Osteocyte (in vitro differentiated cells): Measurements from ENCODE around the gene SUPT5H. TPM values are rescaled to one million over a fixed set of nuclear protein-coding genes. Genes with fewer than 3 reads are reported as not detected.

Source experiments
- DNase-seq: peaks from one replicate; pipeline ENCODE4 v3.0.0; 2021; ENCODE audit warnings: mixed read lengths; ENCODE audit not compliant: unreplicated experiment; ENCODE audit errors: extremely low spot score
- H3K27ac Mint-ChIP-seq: one replicate; pipeline ENCODE4 v1.8.0; 2021; ENCODE audit warnings: mild to moderate bottlenecking, mixed read lengths; ENCODE audit not compliant: unreplicated experiment
- H3K27me3 Mint-ChIP-seq: one replicate; pipeline ENCODE4 v1.8.0; 2021; ENCODE audit warnings: mixed read lengths; ENCODE audit not compliant: unreplicated experiment
- H3K36me3 Mint-ChIP-seq: one replicate; pipeline ENCODE4 v1.8.0; 2021; ENCODE audit warnings: mixed read lengths; ENCODE audit not compliant: unreplicated experiment
- H3K4me1 Mint-ChIP-seq: one replicate; pipeline ENCODE4 v1.8.0; 2021; ENCODE audit warnings: mixed read lengths; ENCODE audit not compliant: unreplicated experiment
- H3K4me3 Mint-ChIP-seq: one replicate; pipeline ENCODE4 v1.8.0; 2021; ENCODE audit warnings: mild to moderate bottlenecking, moderate library complexity, mixed read lengths; ENCODE audit not compliant: unreplicated experiment
- H3K9me3 Mint-ChIP-seq: one replicate; pipeline ENCODE4 v1.8.0; 2021; ENCODE audit warnings: mixed read lengths; ENCODE audit not compliant: unreplicated experiment
- total RNA-seq: library from RNA; stranded (reverse); gene quantifications from 2 replicates; pipeline ENCODE4 v1.2.1, GENCODE V29; 2021
- TF ChIP-seq, protein P1 (sequence below): fragments of 200-600 bp; sonication (generic); IDR thresholded peaks from 2 replicates; pipeline ENCODE4 v1.5.0; 2021; ENCODE audit warnings: antibody characterized with exemption, mild to moderate bottlenecking, moderate library complexity

SUPT5H gene
- total RNA-seq, 1 donor from 2014 or later = 130 TPM

DNA sequence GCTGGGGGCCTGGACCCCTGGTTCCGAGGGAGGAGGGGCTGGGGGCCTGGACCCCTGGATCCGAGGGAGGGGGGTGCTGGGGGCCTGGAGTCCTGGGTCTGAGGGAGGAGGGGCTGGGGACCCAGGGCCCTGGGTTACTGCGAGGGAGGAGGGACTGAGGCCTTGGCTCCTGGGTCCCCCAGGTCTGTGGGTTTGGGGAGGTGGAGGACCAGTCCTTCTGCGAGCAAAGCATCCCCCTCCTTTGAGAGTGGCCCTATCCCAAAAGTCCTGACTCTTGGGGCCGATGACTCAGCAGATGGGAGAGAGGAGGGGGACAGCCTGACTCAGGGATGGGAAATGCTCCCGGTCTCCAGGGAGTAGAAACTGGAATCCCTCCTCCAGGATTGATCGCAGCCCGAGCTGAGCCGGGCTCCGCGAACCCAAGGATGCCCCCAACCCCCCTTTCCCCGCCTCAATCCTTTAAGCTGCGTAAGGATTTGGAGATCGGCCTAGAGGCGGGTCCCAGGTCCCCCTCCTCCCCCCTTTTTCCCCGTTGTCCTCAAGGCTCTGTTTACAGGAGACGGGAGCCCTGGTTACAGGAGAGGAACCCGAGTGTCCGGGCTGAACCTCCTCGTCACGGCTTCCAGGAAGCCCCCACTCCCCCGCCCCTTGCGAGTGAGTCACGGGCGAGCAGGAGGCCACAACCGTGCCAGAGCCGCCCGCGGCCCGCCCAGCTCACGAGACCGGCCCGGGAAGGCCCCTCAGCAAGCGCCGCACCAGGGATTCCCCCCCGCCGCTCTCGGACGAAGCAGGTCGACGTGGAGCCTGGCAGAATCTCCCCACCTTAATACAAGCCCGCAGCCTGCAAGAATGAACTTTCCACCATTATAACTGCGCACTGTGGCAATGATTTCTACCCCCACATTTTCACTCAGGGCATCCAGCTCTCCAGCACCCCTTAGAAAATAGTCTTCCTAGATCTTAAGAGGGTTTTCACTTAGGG is 41.8 kb upstream of the SUPT5H start:
- Mint-ChIP-seq H3K27me3 (no peaks in the 10 kb centered on the region), H3K27ac (peak overlapping the region; percentile 100), H3K9me3 (no peaks in the 10 kb centered on the region), H3K4me3 (peak overlapping the region; percentile 82), H3K36me3 (peaks cover 9% of the 10 kb centered on the region), H3K4me1 (peaks cover 52% of the 10 kb centered on the region)
- DNase-seq = peak; percentile 99
- TF ChIP-seq, protein P1, sequence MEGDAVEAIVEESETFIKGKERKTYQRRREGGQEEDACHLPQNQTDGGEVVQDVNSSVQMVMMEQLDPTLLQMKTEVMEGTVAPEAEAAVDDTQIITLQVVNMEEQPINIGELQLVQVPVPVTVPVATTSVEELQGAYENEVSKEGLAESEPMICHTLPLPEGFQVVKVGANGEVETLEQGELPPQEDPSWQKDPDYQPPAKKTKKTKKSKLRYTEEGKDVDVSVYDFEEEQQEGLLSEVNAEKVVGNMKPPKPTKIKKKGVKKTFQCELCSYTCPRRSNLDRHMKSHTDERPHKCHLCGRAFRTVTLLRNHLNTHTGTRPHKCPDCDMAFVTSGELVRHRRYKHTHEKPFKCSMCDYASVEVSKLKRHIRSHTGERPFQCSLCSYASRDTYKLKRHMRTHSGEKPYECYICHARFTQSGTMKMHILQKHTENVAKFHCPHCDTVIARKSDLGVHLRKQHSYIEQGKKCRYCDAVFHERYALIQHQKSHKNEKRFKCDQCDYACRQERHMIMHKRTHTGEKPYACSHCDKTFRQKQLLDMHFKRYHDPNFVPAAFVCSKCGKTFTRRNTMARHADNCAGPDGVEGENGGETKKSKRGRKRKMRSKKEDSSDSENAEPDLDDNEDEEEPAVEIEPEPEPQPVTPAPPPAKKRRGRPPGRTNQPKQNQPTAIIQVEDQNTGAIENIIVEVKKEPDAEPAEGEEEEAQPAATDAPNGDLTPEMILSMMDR = no peak

DNA sequence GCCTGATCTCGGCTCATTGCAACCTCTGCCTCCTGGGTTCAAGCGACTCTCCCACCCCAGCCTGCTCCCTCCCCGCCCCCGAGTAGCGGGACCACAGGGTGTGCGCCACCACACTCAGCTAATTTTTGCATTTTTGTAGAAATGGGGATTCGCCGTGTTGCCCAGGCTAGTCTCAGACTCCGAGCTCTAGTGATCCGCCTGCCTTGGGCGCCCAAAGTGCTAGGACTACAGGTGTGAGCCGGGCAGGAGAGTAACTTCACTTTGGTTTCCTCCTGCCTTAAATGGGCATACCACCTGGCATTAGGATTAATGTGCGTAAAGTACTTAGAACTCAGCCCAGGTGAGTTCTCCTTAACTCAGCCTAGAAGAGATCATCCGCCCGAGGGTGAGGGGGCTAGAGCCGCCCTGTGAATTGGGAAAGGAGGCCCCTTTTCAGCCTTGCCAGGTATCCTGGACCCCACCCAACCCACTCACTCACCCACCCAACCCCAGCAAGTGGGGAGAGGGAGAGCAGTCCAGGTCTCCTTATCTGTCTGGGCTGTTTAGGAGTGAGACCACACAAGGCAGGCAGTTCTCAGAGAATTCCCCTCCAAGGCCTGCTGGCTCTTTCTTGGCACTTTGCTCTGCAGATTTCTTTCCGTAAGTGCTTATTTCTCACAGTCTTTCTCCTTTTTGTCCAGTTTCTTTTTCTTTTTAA is 40.0 kb upstream of the SUPT5H start:
- H3K4me1 Mint-ChIP-seq = peaks cover 58% of the 10 kb centered on the region
- H3K27ac Mint-ChIP-seq = peak overlapping the region; percentile 100
- no peaks in the 10 kb centered on the region for H3K9me3 Mint-ChIP-seq
- H3K36me3 Mint-ChIP-seq = peaks cover 13% of the 10 kb centered on the region
- TF ChIP-seq, protein P1 = no peak
- peak overlapping the region; percentile 14 for H3K4me3 Mint-ChIP-seq
- no peaks in the 10 kb centered on the region for H3K27me3 Mint-ChIP-seq
- no peak for DNase-seq

DNA sequence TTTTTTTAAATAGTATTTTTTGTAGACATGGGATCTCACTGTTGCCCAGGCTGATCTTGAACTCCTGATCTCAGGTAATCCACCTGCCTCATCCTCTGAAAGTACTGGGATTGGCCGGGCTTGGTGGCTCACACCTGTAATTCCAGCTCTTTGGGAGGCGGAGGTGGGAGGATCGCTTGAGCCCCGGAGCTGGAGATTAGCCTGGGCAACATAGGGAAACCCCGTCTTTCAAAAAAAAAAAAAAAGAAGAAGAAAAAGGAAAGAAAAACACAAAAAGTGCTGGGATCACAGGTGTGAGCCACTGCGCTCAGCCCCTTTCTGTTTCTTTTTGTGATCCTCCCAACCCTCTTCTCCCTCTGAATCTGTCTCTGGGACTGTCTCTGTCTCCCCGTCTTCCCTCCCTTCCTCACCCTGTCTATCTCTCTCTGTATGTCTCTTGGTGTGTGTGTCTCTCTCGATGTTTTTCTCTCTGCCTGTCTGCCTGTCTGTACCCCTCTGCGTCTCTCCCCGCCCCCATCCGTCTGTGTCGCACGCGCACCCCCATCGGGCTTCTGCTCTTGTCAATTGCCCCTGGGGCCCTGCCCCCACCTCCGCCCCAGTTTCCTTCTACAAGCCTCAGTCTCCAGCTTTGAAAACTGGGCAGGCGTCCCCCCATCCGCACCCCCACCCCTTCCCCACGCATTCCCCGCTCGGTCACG is 39.3 kb upstream of the SUPT5H start:
- peak overlapping the region; percentile 83 for H3K4me3 Mint-ChIP-seq
- no peaks in the 10 kb centered on the region for H3K9me3 Mint-ChIP-seq
- TF ChIP-seq, protein P1 = no peak
- peaks cover 65% of the 10 kb centered on the region for H3K4me1 Mint-ChIP-seq
- no peaks in the 10 kb centered on the region for H3K27me3 Mint-ChIP-seq
- no peak for DNase-seq
- H3K27ac Mint-ChIP-seq = peak overlapping the region; percentile 100
- peaks cover 13% of the 10 kb centered on the region for H3K36me3 Mint-ChIP-seq

DNA sequence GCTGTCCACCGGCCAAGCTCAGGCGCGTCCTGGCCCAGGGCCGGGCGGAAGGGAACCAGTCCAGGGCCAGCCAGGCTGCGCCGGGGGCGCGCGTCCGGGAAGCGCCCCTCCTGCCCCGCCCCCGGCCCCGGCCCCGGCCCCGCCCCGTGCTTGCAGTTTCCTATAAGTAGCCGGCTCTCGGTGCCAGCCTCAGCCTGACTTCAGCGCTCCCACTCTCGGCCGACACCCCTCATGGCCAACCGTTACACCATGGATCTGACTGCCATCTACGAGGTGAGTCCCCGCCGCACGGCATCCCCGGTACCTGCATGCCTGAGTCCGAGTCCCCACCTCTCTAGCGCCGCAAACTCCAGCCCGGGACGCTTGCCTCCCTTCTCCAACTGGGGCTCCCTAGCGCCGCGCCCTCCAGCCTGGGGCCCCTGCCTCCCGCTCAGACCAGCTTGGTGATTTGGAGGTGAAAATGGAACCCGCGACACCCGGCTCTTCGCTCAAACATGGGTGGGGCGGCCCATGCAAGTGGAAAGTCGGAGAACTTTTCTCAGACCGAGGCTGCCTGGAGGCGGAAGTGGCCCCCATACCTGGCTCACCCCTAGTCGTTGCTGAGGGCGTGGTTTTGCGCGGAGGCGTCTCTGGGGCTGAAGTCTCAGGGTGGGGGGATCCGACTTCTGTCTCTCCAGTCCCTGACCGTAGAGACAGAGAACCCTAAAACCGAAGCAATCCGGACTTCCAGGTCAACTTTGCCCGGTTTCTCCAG is 38.5 kb upstream of the SUPT5H start, which contains the start of gene ZFP36:
Gene ZFP36, plus strand, starts transcription at position 192 of the 754 bp plus-strand sequence. Its CDS starts 58 bp downstream, at position 250.
- Mint-ChIP-seq H3K4me3 (peak within 1 kb of the TSS; percentile 92), H3K9me3 (no peaks in the 10 kb centered on the region), H3K27me3 (no peaks in the 10 kb centered on the region), H3K27ac (peak within 1 kb of the TSS; percentile 100), H3K36me3 (peaks cover 13% of the 10 kb centered on the region), H3K4me1 (peaks cover 66% of the 10 kb centered on the region)
- DNase-seq = peak; percentile 96
- TF ChIP-seq, protein P1 = no peak
